HEK293 (cell line): Measurements from ENCODE around the gene ITGA2.
"Not testable (repeated sequence)": the region's sequence is repeated elsewhere in the genome, so short reads cannot be mapped to it uniquely, and the experiment has no call there.

Experiments
- CTCF ChIA-PET: fragments of 350-600 bp; formaldehyde crosslinking; extraction: SDS; loops from one replicate; lab custom pipeline; 2021; ENCODE audit warnings: antibody characterized with exemption; lab: Yijun Ruan, JAX
- POLR2A ChIA-PET: fragments of 300-600 bp; formaldehyde crosslinking; extraction: SDS; loops from one replicate; lab custom pipeline; 2020; ENCODE audit warnings: antibody characterized with exemption, inconsistent platforms; lab: Yijun Ruan, JAX
- H3K27ac ChIP-seq: fragments of 200-500 bp; sonication (Bioruptor generic); 2 replicates; pipeline ENCODE4 v1.5.1; 2014; ENCODE audit warnings: low read depth, low read length, control low read depth, inconsistent platforms; ENCODE audit errors: extremely low read depth
- H3K36me3 ChIP-seq, 2 experiments: fragments of 200-500 bp in 1 of 2; sonication (Bioruptor generic) in 1 of 2; 1 replicate in 1 of 2; 2 replicates in 1 of 2; pipeline ENCODE4 v1.5.1; 2014 to 2017; ENCODE audit warnings: inconsistent platforms in 2 of 2, low read length in 2 of 2; ENCODE audit not compliant: control insufficient read depth in 2 of 2, insufficient read depth in 1 of 2
- H3K4me1 ChIP-seq: fragments of 200-500 bp; sonication (Bioruptor generic); 2 replicates; pipeline ENCODE4 v1.5.1; 2014; ENCODE audit warnings: mild to moderate bottlenecking, low read length, inconsistent platforms; ENCODE audit not compliant: control insufficient read depth, insufficient read depth
- H3K4me3 ChIP-seq: 2 replicates; pipeline ENCODE4 v1.5.1; 2011; ENCODE audit warnings: low read depth, mild to moderate bottlenecking, control low read depth, low read length, moderate library complexity
- H3K9me3 ChIP-seq: fragments of 200-500 bp; sonication (Bioruptor generic); 2 replicates; pipeline ENCODE4 v1.5.1; 2014; ENCODE audit warnings: low read depth, low read length, inconsistent platforms; ENCODE audit not compliant: control insufficient read depth, insufficient read depth
- AEBP2 ChIP-seq: fragments of 450-650 bp; formaldehyde crosslinking; IDR thresholded peaks from 2 replicates; pipeline ENCODE4 v1.5.1; 2016; ENCODE audit warnings: missing biosample characterization, missing genetic modification characterization, borderline replicate concordance
- GFI1B ChIP-seq: fragments of 450-650 bp; formaldehyde crosslinking; IDR thresholded peaks from 2 replicates; pipeline ENCODE4 v1.5.1; 2016; ENCODE audit warnings: missing biosample characterization, missing genetic modification characterization
- GLIS1 ChIP-seq: fragments of 450-650 bp; formaldehyde crosslinking; IDR thresholded peaks from 2 replicates; pipeline ENCODE4 v1.5.1; 2016; ENCODE audit warnings: missing biosample characterization, missing genetic modification characterization
- GLIS2 ChIP-seq: fragments of 450-650 bp; formaldehyde crosslinking; IDR thresholded peaks from 2 replicates; pipeline ENCODE4 v1.5.1; 2016; ENCODE audit warnings: missing biosample characterization, missing genetic modification characterization
- KLF1 ChIP-seq: fragments of 450-650 bp; formaldehyde crosslinking; IDR thresholded peaks from 2 replicates; pipeline ENCODE4 v1.5.1; 2016; ENCODE audit warnings: missing biosample characterization, missing genetic modification characterization
- SP2 ChIP-seq: fragments of 450-650 bp; formaldehyde crosslinking; IDR thresholded peaks from 2 replicates; pipeline ENCODE4 v1.5.1; 2016; ENCODE audit warnings: missing biosample characterization, missing genetic modification characterization
- SP3 ChIP-seq: fragments of 450-650 bp; formaldehyde crosslinking; IDR thresholded peaks from 2 replicates; pipeline ENCODE4 v1.5.1; 2016; ENCODE audit warnings: missing biosample characterization, missing genetic modification characterization
- TRIM28 ChIP-seq: IDR thresholded peaks from 2 replicates; pipeline ENCODE4 v1.6.1; 2011; ENCODE audit warnings: low read length, control low read depth, borderline replicate concordance
- ZBTB44 ChIP-seq: fragments of 450-650 bp; IDR thresholded peaks from 2 replicates; pipeline ENCODE4 v1.5.1; 2018; ENCODE audit warnings: missing biosample characterization, mild to moderate bottlenecking, missing genetic modification characterization
- ZEB2 ChIP-seq: fragments of 450-650 bp; formaldehyde crosslinking; IDR thresholded peaks from 2 replicates; pipeline ENCODE4 v1.5.1; 2016; ENCODE audit warnings: missing biosample characterization, missing genetic modification characterization
- ZNF335 ChIP-seq: fragments of 450-650 bp; formaldehyde crosslinking; conservative IDR thresholded peaks from 2 replicates; pipeline ENCODE4 v1.5.1; 2016; ENCODE audit warnings: missing biosample characterization, missing genetic modification characterization
- ZNF341 ChIP-seq: fragments of 450-650 bp; formaldehyde crosslinking; IDR thresholded peaks from 2 replicates; pipeline ENCODE4; 2016; ENCODE audit warnings: low read depth, missing biosample characterization, missing genetic modification characterization
- ZNF561 ChIP-seq: fragments of 450-650 bp; IDR thresholded peaks from 2 replicates; pipeline ENCODE4 v1.5.1; 2018; ENCODE audit warnings: missing biosample characterization, missing genetic modification characterization, borderline replicate concordance
- ZNF629 ChIP-seq: fragments of 450-650 bp; formaldehyde crosslinking; IDR thresholded peaks from 2 replicates; pipeline ENCODE4 v1.5.1; 2017; ENCODE audit warnings: missing biosample characterization, missing genetic modification characterization
- ZNF768 ChIP-seq: fragments of 450-650 bp; formaldehyde crosslinking; IDR thresholded peaks from 2 replicates; pipeline ENCODE4 v1.5.1; 2018; ENCODE audit warnings: missing biosample characterization, mild to moderate bottlenecking, missing genetic modification characterization
- TF ChIP-seq, protein P1 (sequence below): fragments of 450-650 bp; formaldehyde crosslinking; IDR thresholded peaks from 2 replicates; pipeline ENCODE4 v1.5.1; 2017; ENCODE audit warnings: missing biosample characterization, missing genetic modification characterization
- TF ChIP-seq, protein P2 (sequence below): fragments of 450-650 bp; formaldehyde crosslinking; IDR thresholded peaks from 2 replicates; pipeline ENCODE4 v1.5.1; 2016; ENCODE audit warnings: missing biosample characterization, missing genetic modification characterization

ITGA2 gene

GRCh38 chr5:53109443-53110127 lies 120.4 kb downstream of the ITGA2 start, which contains the start of gene MOCS2 (continued):
- TF ChIP-seq SP2 (tag by site-specific recombination) = peak; percentile 78
- TF ChIP-seq ZNF561 (tag by site-specific recombination) = peak; percentile 16; the same call in 1 of the 2 replicates
- TF ChIP-seq, protein P1, sequence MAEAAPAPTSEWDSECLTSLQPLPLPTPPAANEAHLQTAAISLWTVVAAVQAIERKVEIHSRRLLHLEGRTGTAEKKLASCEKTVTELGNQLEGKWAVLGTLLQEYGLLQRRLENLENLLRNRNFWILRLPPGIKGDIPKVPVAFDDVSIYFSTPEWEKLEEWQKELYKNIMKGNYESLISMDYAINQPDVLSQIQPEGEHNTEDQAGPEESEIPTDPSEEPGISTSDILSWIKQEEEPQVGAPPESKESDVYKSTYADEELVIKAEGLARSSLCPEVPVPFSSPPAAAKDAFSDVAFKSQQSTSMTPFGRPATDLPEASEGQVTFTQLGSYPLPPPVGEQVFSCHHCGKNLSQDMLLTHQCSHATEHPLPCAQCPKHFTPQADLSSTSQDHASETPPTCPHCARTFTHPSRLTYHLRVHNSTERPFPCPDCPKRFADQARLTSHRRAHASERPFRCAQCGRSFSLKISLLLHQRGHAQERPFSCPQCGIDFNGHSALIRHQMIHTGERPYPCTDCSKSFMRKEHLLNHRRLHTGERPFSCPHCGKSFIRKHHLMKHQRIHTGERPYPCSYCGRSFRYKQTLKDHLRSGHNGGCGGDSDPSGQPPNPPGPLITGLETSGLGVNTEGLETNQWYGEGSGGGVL (tag by site-specific recombination) = 0 out of 2 replicates have a peak, but pooled peaks have one; percentile 57
- TF ChIP-seq, protein P2, sequence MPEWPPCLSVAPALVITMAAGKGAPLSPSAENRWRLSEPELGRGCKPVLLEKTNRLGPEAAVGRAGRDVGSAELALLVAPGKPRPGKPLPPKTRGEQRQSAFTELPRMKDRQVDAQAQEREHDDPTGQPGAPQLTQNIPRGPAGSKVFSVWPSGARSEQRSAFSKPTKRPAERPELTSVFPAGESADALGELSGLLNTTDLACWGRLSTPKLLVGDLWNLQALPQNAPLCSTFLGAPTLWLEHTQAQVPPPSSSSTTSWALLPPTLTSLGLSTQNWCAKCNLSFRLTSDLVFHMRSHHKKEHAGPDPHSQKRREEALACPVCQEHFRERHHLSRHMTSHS = no peak
- peak; percentile 86 for TF ChIP-seq ZNF341
- 0 out of 2 replicates have a peak, but pooled peaks have one; percentile 50 for TF ChIP-seq ZEB2
- TF ChIP-seq GLIS1 = peak; percentile 28; the same call in 1 of the 2 replicates
- TF ChIP-seq SP3 = peak; percentile 41; the same call in 1 of the 2 replicates
- TF ChIP-seq ZNF629 (tag by site-specific recombination) = 0 out of 2 replicates have a peak, but pooled peaks have one; percentile 21
- TF ChIP-seq GLIS2 (tag by site-specific recombination) = peak; percentile 55
- TF ChIP-seq TRIM28 = peak; percentile 46; the same call in 1 of the 2 replicates

GRCh38 chr5:53110156-53110555 lies 121.0 kb downstream of the ITGA2 start:
- CTCF ChIA-PET = interaction anchor here (0.7 to 1.6 kb wide), 6 partner anchors 11 to 194 kb away, joined by 3 to 5 read pairs (median 3); no protein-coding TSS in a partner anchor
- Histone ChIP-seq H3K9me3 (no peaks in the 10 kb centered on the region), H3K4me3 (peak overlapping the region; percentile 80), H3K36me3 (peaks cover 2 to 25% of the 10 kb centered on the region in 2 experiments; a peak in 2 of 3 replicates), H3K27ac (peak overlapping the region; percentile 72; the same call in 1 of the 2 replicates), H3K4me1 (peaks cover 10% of the 10 kb centered on the region; the same call in 1 of the 2 replicates)
- POLR2A ChIA-PET = interaction anchor here (0.5 to 1.7 kb wide), 13 partner anchors 9 to 967 kb away, joined by 3 to 9 read pairs (median 3); partner anchors contain the start of gene ITGA2
- TF ChIP-seq ZNF335 (peak; percentile 11), AEBP2 (tag by site-specific recombination) (no peak)

- no peaks in the 10 kb centered on the region for H3K9me3 ChIP-seq
- peaks cover 10% of the 10 kb centered on the region; the same call in 1 of the 2 replicates for H3K4me1 ChIP-seq
- ChIA-PET CTCF (no interaction called here), POLR2A (no interaction called here)
- peaks cover 0 to 18% of the 10 kb centered on the region in 2 experiments; a peak in 2 of 3 replicates for H3K36me3 ChIP-seq
- no peak overlapping the region for H3K27ac ChIP-seq
- no peak overlapping the region for H3K4me3 ChIP-seq
- no peak for TF ChIP-seq ZNF561 (tag by site-specific recombination)
- TF ChIP-seq ZBTB44 = no peak
- TF ChIP-seq KLF1 (tag by site-specific recombination) = no peak
- TF ChIP-seq ZNF768 (tag by site-specific recombination) = no peak
- TF ChIP-seq GFI1B = no peak
- TF ChIP-seq, all 188 proteins: peak for 0
Measured at GRCh38 chr5:53111139-53111538, 122.0 kb downstream of the ITGA2 start.

- CTCF ChIA-PET = interaction anchor here (0.7 to 1.1 kb wide), 3 partner anchors 9 to 1589 kb away, joined by 3 read pairs; no protein-coding TSS in a partner anchor
- H3K27ac ChIP-seq, H3K4me1 ChIP-seq, H3K36me3 ChIP-seq, H3K9me3 ChIP-seq, POLR2A ChIA-PET, H3K4me3 ChIP-seq: not testable (repeated sequence)
Measured at GRCh38 chr5:53112307-53112706, 123.2 kb downstream of the ITGA2 start.
